GM12875 (cell line): ENCODE measurements around the gene LMX1A.

ENCODE experiments used
- H3K4me3 ChIP-seq: one replicate; pipeline ENCODE4 v1.5.1; 2011; ENCODE audit warnings: low read depth, low read length, control low read depth
- TF ChIP-seq, protein P1 (sequence below): IDR thresholded peaks from 2 replicates; pipeline ENCODE4 v1.5.1; 2011; ENCODE audit warnings: low read depth, mild to moderate bottlenecking, control low read depth, inconsistent platforms, low read length, moderate library complexity, borderline replicate concordance; ENCODE audit not compliant: insufficient read depth

LMX1A gene

DNA sequence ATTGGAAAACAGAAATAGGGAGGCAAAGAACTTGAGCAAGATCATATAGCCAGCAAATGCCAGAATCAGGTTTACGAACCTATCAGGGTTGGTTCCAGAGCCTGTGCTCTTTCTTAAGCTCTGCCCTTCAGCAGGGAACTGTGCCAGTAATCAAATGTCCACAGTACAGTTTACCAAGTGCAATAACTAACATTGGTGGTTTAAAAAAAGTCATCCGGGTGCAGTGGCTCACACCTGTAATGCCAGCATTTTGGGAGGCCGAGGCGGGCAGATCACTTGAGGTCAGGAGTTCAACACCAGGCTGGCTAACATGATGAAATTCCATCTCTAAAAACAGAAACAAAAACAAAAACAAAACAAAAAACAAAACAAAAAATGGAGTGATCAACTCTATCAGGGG, 182.7 kb downstream of the LMX1A start:
- TF ChIP-seq, protein P1, sequence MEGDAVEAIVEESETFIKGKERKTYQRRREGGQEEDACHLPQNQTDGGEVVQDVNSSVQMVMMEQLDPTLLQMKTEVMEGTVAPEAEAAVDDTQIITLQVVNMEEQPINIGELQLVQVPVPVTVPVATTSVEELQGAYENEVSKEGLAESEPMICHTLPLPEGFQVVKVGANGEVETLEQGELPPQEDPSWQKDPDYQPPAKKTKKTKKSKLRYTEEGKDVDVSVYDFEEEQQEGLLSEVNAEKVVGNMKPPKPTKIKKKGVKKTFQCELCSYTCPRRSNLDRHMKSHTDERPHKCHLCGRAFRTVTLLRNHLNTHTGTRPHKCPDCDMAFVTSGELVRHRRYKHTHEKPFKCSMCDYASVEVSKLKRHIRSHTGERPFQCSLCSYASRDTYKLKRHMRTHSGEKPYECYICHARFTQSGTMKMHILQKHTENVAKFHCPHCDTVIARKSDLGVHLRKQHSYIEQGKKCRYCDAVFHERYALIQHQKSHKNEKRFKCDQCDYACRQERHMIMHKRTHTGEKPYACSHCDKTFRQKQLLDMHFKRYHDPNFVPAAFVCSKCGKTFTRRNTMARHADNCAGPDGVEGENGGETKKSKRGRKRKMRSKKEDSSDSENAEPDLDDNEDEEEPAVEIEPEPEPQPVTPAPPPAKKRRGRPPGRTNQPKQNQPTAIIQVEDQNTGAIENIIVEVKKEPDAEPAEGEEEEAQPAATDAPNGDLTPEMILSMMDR, result no peak
- H3K4me3 ChIP-seq, result no peak overlapping the region

DNA sequence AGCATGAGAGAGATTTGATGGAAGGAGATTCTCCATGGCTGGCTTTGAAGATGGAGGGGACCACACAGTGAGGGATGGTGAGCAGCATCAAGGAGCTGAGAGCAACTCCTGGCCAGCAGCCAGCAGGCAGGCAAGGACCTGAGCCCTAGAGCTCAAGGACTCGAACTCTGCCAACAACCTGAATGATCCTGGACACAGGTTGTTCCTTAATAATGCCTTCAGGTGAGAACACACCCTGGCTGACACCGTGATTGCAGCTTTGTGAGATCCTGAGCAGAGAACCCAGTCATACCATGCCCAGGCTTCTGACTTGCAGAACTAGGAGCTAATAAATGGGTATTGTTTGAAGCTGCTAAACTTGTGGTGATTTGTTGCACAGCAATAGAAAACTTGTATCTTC, 183.1 kb downstream of the LMX1A start:
- TF ChIP-seq, protein P1, result no peak

DNA sequence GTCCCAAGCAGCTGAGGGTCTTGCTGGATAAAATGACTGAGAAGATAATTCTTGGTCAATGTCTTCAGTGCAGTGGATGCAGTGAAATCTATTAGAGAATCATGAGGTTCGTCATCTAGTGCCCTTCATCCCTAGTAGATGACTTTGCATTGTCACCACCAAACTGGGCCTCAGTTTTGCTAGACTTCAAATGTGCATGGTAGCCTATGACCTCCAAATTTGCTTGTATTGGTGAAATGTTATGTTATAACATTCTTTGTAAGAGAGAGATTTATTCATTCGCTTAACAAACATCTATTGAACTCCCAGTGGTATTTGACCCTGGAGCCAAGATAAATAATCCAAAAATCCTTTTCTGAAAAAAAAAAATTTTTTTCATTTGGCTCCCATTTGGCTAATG, 183.8 kb downstream of the LMX1A start:
- no peak overlapping the region for H3K4me3 ChIP-seq
- TF ChIP-seq, protein P1, result no peak

More for the DNA sequence above, 183.1 kb downstream of the LMX1A start:
- no peak overlapping the region for H3K4me3 ChIP-seq

DNA sequence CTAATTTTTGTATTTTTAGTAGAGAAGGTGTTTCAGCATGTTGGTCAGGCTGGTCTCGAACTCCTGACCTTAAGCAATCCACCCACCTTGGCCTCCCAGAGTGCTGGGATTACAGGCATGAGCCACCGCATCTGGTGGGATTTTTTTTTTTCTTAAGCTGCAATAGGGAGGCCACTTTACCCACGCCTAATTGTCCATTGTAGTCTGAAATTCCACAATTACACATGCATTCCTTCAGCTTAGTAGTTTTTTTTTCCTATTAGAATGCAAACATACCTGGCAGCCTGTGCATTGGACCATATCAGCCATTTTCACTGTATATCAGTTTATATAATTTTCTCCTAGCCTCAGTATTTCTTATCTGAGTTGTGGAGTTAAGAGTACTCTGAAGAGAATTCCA, 186.8 kb downstream of the LMX1A start:
- H3K4me3 ChIP-seq, result no peak overlapping the region
- TF ChIP-seq, protein P1, result no peak

DNA sequence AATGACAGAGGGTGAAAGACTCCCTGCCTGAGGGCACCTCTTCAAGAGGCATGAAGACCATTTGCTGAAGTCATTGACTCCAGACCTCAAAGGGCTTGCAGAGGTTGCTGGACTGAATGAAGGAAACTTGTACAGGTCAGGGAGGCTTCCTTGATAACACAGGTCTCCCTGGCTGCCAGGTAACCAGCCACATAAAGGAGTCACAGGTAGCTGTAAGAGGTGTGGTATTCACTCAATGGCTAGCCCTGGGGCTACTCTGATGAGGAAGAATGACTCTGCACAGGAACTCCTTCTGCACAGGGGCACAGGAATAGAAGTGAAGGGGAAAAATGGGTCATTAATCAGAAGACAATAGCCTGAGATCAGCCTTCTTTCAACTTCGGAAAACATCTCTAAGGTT, 187.5 kb downstream of the LMX1A start:
- TF ChIP-seq, protein P1, result no peak
- H3K4me3 ChIP-seq, result no peak overlapping the region

DNA sequence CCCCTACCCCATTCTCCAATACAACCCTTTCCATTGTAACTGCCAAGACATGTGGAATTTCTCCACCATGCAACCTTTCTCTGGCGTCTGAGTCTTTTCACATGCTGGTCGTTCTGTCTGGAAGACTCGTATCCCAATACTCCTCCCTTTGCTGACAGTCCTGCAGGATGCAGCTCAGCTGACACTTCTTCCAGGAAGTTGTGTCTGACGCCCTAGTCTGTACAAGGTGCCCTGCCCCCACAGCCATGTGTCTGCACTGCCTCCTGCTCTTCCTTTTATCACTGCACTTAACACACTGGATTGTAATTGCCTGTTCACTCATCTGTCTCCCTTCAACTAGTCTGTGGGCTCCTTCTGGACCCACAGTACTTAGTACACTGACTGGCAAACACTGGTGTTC, 188.0 kb downstream of the LMX1A start:
- TF ChIP-seq, protein P1, result no peak
- H3K4me3 ChIP-seq, result no peak overlapping the region

DNA sequence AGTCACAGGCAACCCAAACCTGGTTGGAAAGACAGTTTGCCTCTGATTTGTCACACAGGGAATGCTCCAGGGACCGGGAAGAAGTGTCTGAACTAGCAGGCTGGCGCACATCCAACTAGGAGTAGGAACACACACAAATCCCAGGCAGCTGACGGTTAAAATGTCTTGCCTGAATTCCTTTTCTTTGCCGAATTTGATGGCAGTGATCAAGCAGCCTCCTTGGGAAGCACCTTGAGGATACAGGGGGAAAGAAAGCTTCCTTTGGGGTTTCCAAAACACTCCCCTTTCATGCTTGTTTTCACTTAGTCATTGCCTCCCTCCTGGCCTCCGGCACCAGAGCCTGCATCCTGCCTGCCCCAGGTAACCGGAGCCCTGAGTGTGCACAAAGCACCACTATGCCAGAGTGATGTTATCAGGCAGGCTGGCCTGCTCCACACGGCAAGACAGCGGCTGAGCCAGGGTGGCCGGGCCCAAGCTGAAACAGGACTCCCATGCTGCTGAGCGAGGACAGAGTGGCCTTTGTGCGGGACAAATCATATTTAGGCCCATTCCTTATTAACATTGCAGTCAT, 193.8 kb downstream of the LMX1A start:
- TF ChIP-seq, protein P1, result no peak
- no peak overlapping the region for H3K4me3 ChIP-seq
